CD14-positive monocyte (primary cell): ENCODE data around the gene FOXP4. TPM values are rescaled to one million over a fixed set of nuclear protein-coding genes. Genes with fewer than 3 reads are reported as not detected.

Experiments used
- DNase-seq, 3 donors: peaks; one replicate each; pipeline ENCODE4 v3.0.0-alpha.2; 2011 to 2022
- H2AFZ ChIP-seq: 2 replicates; pipeline ENCODE4 v1.6.0; 2012; ENCODE audit warnings: mild to moderate bottlenecking, low read depth, low read length, inconsistent platforms; ENCODE audit not compliant: insufficient read depth, poor library complexity, severe bottlenecking
- H3K27ac ChIP-seq, 2 donors: 1 replicate in 1 of 2; 2 replicates in 1 of 2; pipeline ENCODE4 v1.5.1; 2012 to 2013; ENCODE audit warnings: low read length in 2 of 2, control low read depth in 1 of 2, inconsistent platforms in 1 of 2, low read depth in 1 of 2, mild to moderate bottlenecking in 1 of 2
- H3K27me3 ChIP-seq, 2 donors: one replicate each; pipeline versions ENCODE4 v1.6.0 to v1.6.1; 2011 to 2013; ENCODE audit warnings: low read length in 2 of 2; ENCODE audit not compliant: control insufficient read depth in 2 of 2, insufficient read depth in 2 of 2
- H3K36me3 ChIP-seq, 2 donors: replicated peaks in 1 of 2; 1 replicate in 1 of 2; 2 replicates in 1 of 2; pipeline versions ENCODE4 v1.5.1 to v1.6.1; 2012 to 2013; ENCODE audit warnings: low read length in 2 of 2, control low read depth in 1 of 2, inconsistent platforms in 1 of 2, mild to moderate bottlenecking in 1 of 2; ENCODE audit not compliant: insufficient read depth in 2 of 2, control insufficient read depth in 1 of 2
- H3K4me1 ChIP-seq, 2 donors: 1 replicate in 1 of 2; 2 replicates in 1 of 2; pipeline versions ENCODE4 v1.5.1 to v1.6.1; 2012 to 2013; ENCODE audit warnings: low read length in 2 of 2, control low read depth in 1 of 2, inconsistent platforms in 1 of 2, mild to moderate bottlenecking in 1 of 2, moderate library complexity in 1 of 2; ENCODE audit not compliant: insufficient read depth in 2 of 2, control insufficient read depth in 1 of 2
- H3K4me2 ChIP-seq: replicated peaks from 2 replicates; pipeline ENCODE3; 2012; ENCODE audit warnings: low read length, moderate library complexity, mild to moderate bottlenecking; ENCODE audit not compliant: poor library complexity, severe bottlenecking; ENCODE audit errors: extremely low read depth
- H3K4me3 ChIP-seq, 3 experiments: fragments of 200-600 bp in 1 of 3; sonication (generic) in 1 of 3; replicated peaks in 1 of 3; 1 replicate in 2 of 3; 2 replicates in 1 of 3; pipeline ENCODE4 v1.5.1; 2011 to 2013; ENCODE audit warnings: low read length in 3 of 3, mild to moderate bottlenecking in 3 of 3, control low read depth in 2 of 3, low read depth in 2 of 3, inconsistent platforms in 1 of 3, moderate library complexity in 1 of 3
- H3K79me2 ChIP-seq: 2 replicates; pipeline ENCODE4 v1.6.0; 2012; ENCODE audit warnings: mild to moderate bottlenecking, control low read depth, inconsistent platforms, low read length, moderate library complexity; ENCODE audit not compliant: insufficient read depth
- H3K9ac ChIP-seq: 2 replicates; pipeline ENCODE4 v1.6.0; 2017; ENCODE audit warnings: low read length, mild to moderate bottlenecking; ENCODE audit not compliant: insufficient read depth, poor library complexity, severe bottlenecking
- H3K9me3 ChIP-seq, 2 donors: replicated peaks in 1 of 2; 1 replicate in 1 of 2; 2 replicates in 1 of 2; pipeline versions ENCODE4 v1.5.1 to v1.6.1; 2012 to 2013; ENCODE audit warnings: low read length in 2 of 2, control low read depth in 1 of 2; ENCODE audit not compliant: control insufficient read depth in 1 of 2, insufficient read depth in 1 of 2
- H4K20me1 ChIP-seq: 2 replicates; pipeline ENCODE4 v1.6.0; 2012; ENCODE audit warnings: mild to moderate bottlenecking, low read length, control low read depth, moderate library complexity; ENCODE audit not compliant: insufficient read depth
- H3K27ac Mint-ChIP-seq, 7 donors: one replicate each; pipeline ENCODE4 v1.8.0; 2020; ENCODE audit warnings: mild to moderate bottlenecking in 7 of 7, mixed read lengths in 7 of 7, moderate library complexity in 6 of 7, inconsistent platforms in 2 of 7
- H3K27me3 Mint-ChIP-seq, 3 donors: one replicate each; pipeline ENCODE4 v1.8.0; 2021 to 2022; ENCODE audit warnings: low read depth in 3 of 3, mild to moderate bottlenecking in 3 of 3, mixed read lengths in 3 of 3, moderate library complexity in 3 of 3, inconsistent platforms in 1 of 3
- H3K36me3 Mint-ChIP-seq, 2 donors: one replicate each; pipeline ENCODE4 v1.8.0; 2020; ENCODE audit warnings: mixed read lengths in 2 of 2, inconsistent platforms in 1 of 2, mild to moderate bottlenecking in 1 of 2
- H3K4me1 Mint-ChIP-seq: one replicate; pipeline ENCODE4 v1.8.0; 2020; ENCODE audit warnings: mild to moderate bottlenecking, mixed read lengths
- H3K4me3 Mint-ChIP-seq, 2 donors: one replicate each; pipeline ENCODE4 v1.8.0; 2020; ENCODE audit warnings: mild to moderate bottlenecking in 2 of 2, mixed read lengths in 2 of 2, moderate library complexity in 1 of 2
- H3K9me3 Mint-ChIP-seq, 7 donors: one replicate each; pipeline ENCODE4 v1.8.0; 2020 to 2022; ENCODE audit warnings: mixed read lengths in 7 of 7, mild to moderate bottlenecking in 6 of 7, moderate library complexity in 6 of 7, inconsistent platforms in 2 of 7
- CTCF ChIP-seq: fragments of 200-600 bp; IDR thresholded peaks from one replicate; pipeline ENCODE4 v1.8.0; 2022; ENCODE audit warnings: antibody characterized with exemption, mild to moderate bottlenecking
- WGBS: methylation state at CpG from one replicate; pipeline ENCODE4 v1.1.5; 2013; ENCODE audit warnings: missing lambda C conversion rate; ENCODE audit not compliant: insufficient coverage; 5-methylcytosine and 5-hydroxymethylcytosine counted together
- intact Hi-C, 2 donors: fragments of 100-400 bp; cut with micrococcal nuclease; formaldehyde crosslinking; loops; one replicate each; pipeline versions ENCODE4 v1.15.0 to v1.15.1; 2023
- polyA plus RNA-seq, 3 donors: library from polyadenylated mRNA; depleted of rRNA in 1 of 3; unstranded in 2 of 3; stranded (reverse) in 1 of 3; fragments of 300-500 nt in 2 of 3; fragments of >200 nt in 1 of 3; fragmentation: Illumina TruSeq in 2 of 3; gene quantifications; 1 replicate in 2 of 3; 2 replicates in 1 of 3; pipeline ENCODE4 v1.2.3, GENCODE V29; 2012 to 2021

Gene FOXP4
- polyA plus RNA-seq, 3 donors = 0.62 to 7.6 (median 0.65) TPM

GRCh38 chr6:41564448-41565142, 18.4 kb downstream of the FOXP4 start:
- intact Hi-C loops = no loop called here
- no peaks in the 10 kb centered on the region for H3K9me3 Mint-ChIP-seq
- Histone ChIP-seq H3K9ac (no peak overlapping the region), H3K27ac (no peak overlapping the region), H3K27me3 (peaks cover 3 to 14% of the 10 kb centered on the region in 2 donors), H3K36me3 (peaks cover 24 to 44% of the 10 kb centered on the region in 2 donors), H4K20me1 (peaks cover 46% of the 10 kb centered on the region), H3K4me1 (peaks cover 15 to 18% of the 10 kb centered on the region in 2 donors), H3K4me3 (no peak overlapping the region), H3K9me3 (no peaks in the 10 kb centered on the region), H2AFZ (no peak overlapping the region), H3K4me2 (no peak overlapping the region), H3K79me2 (no peaks in the 10 kb centered on the region)
- peaks cover 11 to 21% (median 20%) of the 10 kb centered on the region in 3 donors for H3K27me3 Mint-ChIP-seq
- no peak for DNase-seq
- TF ChIP-seq CTCF = no peak
- no peak overlapping the region for H3K4me3 Mint-ChIP-seq
- H3K36me3 Mint-ChIP-seq = peaks cover 51 to 52% of the 10 kb centered on the region in 2 donors
- no peak overlapping the region for H3K27ac Mint-ChIP-seq
- WGBS = 100% methylated on average over 1 of the region's 5 CpGs
- peaks cover 16% of the 10 kb centered on the region for H3K4me1 Mint-ChIP-seq

GRCh38 chr6:41565701-41566100, 19.5 kb downstream of the FOXP4 start:
- Histone ChIP-seq H3K36me3 (peaks cover 26 to 52% of the 10 kb centered on the region in 2 donors), H3K9ac (no peak overlapping the region), H3K4me3 (no peak overlapping the region), H3K27ac (no peak overlapping the region), H2AFZ (no peak overlapping the region), H4K20me1 (peaks cover 41% of the 10 kb centered on the region), H3K9me3 (no peaks in the 10 kb centered on the region), H3K79me2 (no peaks in the 10 kb centered on the region), H3K4me2 (no peak overlapping the region), H3K4me1 (peaks cover 8 to 9% of the 10 kb centered on the region in 2 donors), H3K27me3 (peaks cover 0 to 6% of the 10 kb centered on the region in 2 donors)
- Mint-ChIP-seq H3K4me1 (peaks cover 7% of the 10 kb centered on the region), H3K27me3 (peaks cover 3 to 13% (median 11%) of the 10 kb centered on the region in 3 donors), H3K27ac (no peak overlapping the region), H3K36me3 (peaks cover 57% of the 10 kb centered on the region in 2 donors), H3K4me3 (no peak overlapping the region), H3K9me3 (no peaks in the 10 kb centered on the region)
- TF ChIP-seq CTCF = no peak
- intact Hi-C loops = no loop called here
- 90% methylated on average over 12 of the region's 13 CpGs for WGBS
- DNase-seq = no peak
